ENCODE data around the gene RBM4B.
"Not testable (repeated sequence)": the region's sequence is repeated elsewhere in the genome, so short reads cannot be mapped to it uniquely, and the experiment has no call there.

Gene RBM4B

GRCh38 chr11:66649903-66650302, 27.8 kb downstream of the RBM4B start:
- Histone ChIP-seq H3K36me3 (ENCODE audit: control insufficient read depth in 5 of 5, insufficient read depth in 5 of 5, low read length in 5 of 5) (peaks cover 18 to 56% (median 48%) of the 10 kb centered on the region in 5 donors), H3K9ac (ENCODE audit: low read length in 5 of 5) (no peak overlapping the region), H3K4me3 (ENCODE audit: low read depth in 1 of 5, low read length in 5 of 5) (no peak overlapping the region), H3K27ac (ENCODE audit: low read depth, low read length) (no peak overlapping the region), H3K27me3 (ENCODE audit: control insufficient read depth in 5 of 5, insufficient read depth in 4 of 5, low read length in 5 of 5) (no peaks in the 10 kb centered on the region), H3K4me1 (ENCODE audit: control insufficient read depth in 5 of 5, insufficient read depth in 5 of 5, low read length in 5 of 5) (peaks cover 2 to 15% (median 10%) of the 10 kb centered on the region in 5 donors), H3K9me3 (ENCODE audit: control insufficient read depth in 5 of 5, low read length in 5 of 5) (no peaks in the 10 kb centered on the region)

GRCh38 chr11:66646828-66647227, 30.9 kb downstream of the RBM4B start:
- peak overlapping the region in 2 of 5 donors; percentile 7 to 19 for H3K9ac ChIP-seq (ENCODE audit: low read length in 5 of 5)
- no peak overlapping the region for H3K4me3 ChIP-seq (ENCODE audit: low read depth in 1 of 5, low read length in 5 of 5)
- peaks cover 27 to 76% (median 62%) of the 10 kb centered on the region in 5 donors for H3K36me3 ChIP-seq (ENCODE audit: control insufficient read depth in 5 of 5, insufficient read depth in 5 of 5, low read length in 5 of 5)
- peaks cover 7 to 45% (median 40%) of the 10 kb centered on the region in 5 donors for H3K4me1 ChIP-seq (ENCODE audit: control insufficient read depth in 5 of 5, insufficient read depth in 5 of 5, low read length in 5 of 5)
- no peak overlapping the region for H3K27ac ChIP-seq (ENCODE audit: low read depth, low read length)
- no peaks in the 10 kb centered on the region for H3K27me3 ChIP-seq (ENCODE audit: control insufficient read depth in 5 of 5, insufficient read depth in 4 of 5, low read length in 5 of 5)
- H3K9me3 ChIP-seq (ENCODE audit: control insufficient read depth in 5 of 5, low read length in 5 of 5): no peaks in the 10 kb centered on the region

GRCh38 chr11:66643745-66644437, 33.8 kb downstream of the RBM4B start:
- peaks cover 34 to 73% (median 58%) of the 10 kb centered on the region in 5 donors for H3K36me3 ChIP-seq (ENCODE audit: control insufficient read depth in 5 of 5, insufficient read depth in 5 of 5, low read length in 5 of 5)
- H3K4me3 ChIP-seq (ENCODE audit: low read depth in 1 of 5, low read length in 5 of 5): peak overlapping the region in 4 of 5 donors; percentile 8 to 26 (median 22)
- peaks cover 17 to 74% (median 69%) of the 10 kb centered on the region in 5 donors for H3K4me1 ChIP-seq (ENCODE audit: control insufficient read depth in 5 of 5, insufficient read depth in 5 of 5, low read length in 5 of 5)
- H3K9me3 ChIP-seq (ENCODE audit: control insufficient read depth in 5 of 5, low read length in 5 of 5): no peaks in the 10 kb centered on the region
- peak overlapping the region in 3 of 5 donors; percentile 7 to 38 (median 12) for H3K9ac ChIP-seq (ENCODE audit: low read length in 5 of 5)
- no peaks in the 10 kb centered on the region for H3K27me3 ChIP-seq (ENCODE audit: control insufficient read depth in 5 of 5, insufficient read depth in 4 of 5, low read length in 5 of 5)
- H3K27ac ChIP-seq (ENCODE audit: low read depth, low read length): no peak overlapping the region

- no peak overlapping the region for H3K27ac ChIP-seq (ENCODE audit: low read depth, low read length)
- H3K9me3 ChIP-seq (ENCODE audit: control insufficient read depth in 5 of 5, low read length in 5 of 5): no peaks in the 10 kb centered on the region
- peak overlapping the region; percentile 34 to 98 (median 41) for H3K4me3 ChIP-seq (ENCODE audit: low read depth in 1 of 5, low read length in 5 of 5)
- no peaks in the 10 kb centered on the region for H3K27me3 ChIP-seq (ENCODE audit: control insufficient read depth in 5 of 5, insufficient read depth in 4 of 5, low read length in 5 of 5)
- peak overlapping the region in 2 of 5 donors; percentile 65 to 73 for H3K9ac ChIP-seq (ENCODE audit: low read length in 5 of 5)
- H3K4me1 ChIP-seq (ENCODE audit: control insufficient read depth in 5 of 5, insufficient read depth in 5 of 5, low read length in 5 of 5): peaks cover 17 to 83% (median 77%) of the 10 kb centered on the region in 5 donors
- H3K36me3 ChIP-seq (ENCODE audit: control insufficient read depth in 5 of 5, insufficient read depth in 5 of 5, low read length in 5 of 5): peaks cover 29 to 62% (median 50%) of the 10 kb centered on the region in 5 donors
Measured at GRCh38 chr11:66641834-66642233, 35.9 kb downstream of the RBM4B start.

- Histone ChIP-seq H3K4me1 (ENCODE audit: control insufficient read depth in 5 of 5, insufficient read depth in 5 of 5, low read length in 5 of 5) (peaks cover 14 to 69% (median 67%) of the 10 kb centered on the region in 5 donors), H3K27ac (ENCODE audit: low read depth, low read length) (peak overlapping the region; percentile 97), H3K9ac (ENCODE audit: low read length in 5 of 5) (peak overlapping the region in 1 of 5 donors; percentile 97), H3K4me3 (ENCODE audit: low read depth in 1 of 5, low read length in 5 of 5) (peak overlapping the region; percentile 86 to 98 (median 94)), H3K36me3 (ENCODE audit: control insufficient read depth in 5 of 5, insufficient read depth in 5 of 5, low read length in 5 of 5) (peaks cover 16 to 45% (median 35%) of the 10 kb centered on the region in 5 donors)
- H3K9me3 ChIP-seq (ENCODE audit: control insufficient read depth in 5 of 5, low read length in 5 of 5); H3K27me3 ChIP-seq (ENCODE audit: control insufficient read depth in 5 of 5, insufficient read depth in 4 of 5, low read length in 5 of 5): not testable (repeated sequence)
Measured at GRCh38 chr11:66639814-66640340, 37.8 kb downstream of the RBM4B start.

- no peaks in the 10 kb centered on the region for H3K27me3 ChIP-seq (ENCODE audit: control insufficient read depth in 5 of 5, insufficient read depth in 4 of 5, low read length in 5 of 5)
- peak overlapping the region; percentile 75 to 99 (median 94) for H3K9ac ChIP-seq (ENCODE audit: low read length in 5 of 5)
- peak overlapping the region; percentile 86 to 98 (median 94) for H3K4me3 ChIP-seq (ENCODE audit: low read depth in 1 of 5, low read length in 5 of 5)
- peaks cover 9 to 39% (median 30%) of the 10 kb centered on the region in 5 donors for H3K36me3 ChIP-seq (ENCODE audit: control insufficient read depth in 5 of 5, insufficient read depth in 5 of 5, low read length in 5 of 5)
- H3K9me3 ChIP-seq (ENCODE audit: control insufficient read depth in 5 of 5, low read length in 5 of 5): no peaks in the 10 kb centered on the region
- H3K4me1 ChIP-seq (ENCODE audit: control insufficient read depth in 5 of 5, insufficient read depth in 5 of 5, low read length in 5 of 5): peaks cover 14 to 62% (median 61%) of the 10 kb centered on the region in 5 donors
- peak overlapping the region; percentile 97 for H3K27ac ChIP-seq (ENCODE audit: low read depth, low read length)
Measured at GRCh38 chr11:66639066-66639813, 38.4 kb downstream of the RBM4B start.

- peaks cover 7 to 33% (median 24%) of the 10 kb centered on the region in 5 donors for H3K36me3 ChIP-seq (ENCODE audit: control insufficient read depth in 5 of 5, insufficient read depth in 5 of 5, low read length in 5 of 5)
- H3K27ac ChIP-seq (ENCODE audit: low read depth, low read length): peak within 1 kb of the TSS; percentile 97
- no peaks in the 10 kb centered on the region for H3K27me3 ChIP-seq (ENCODE audit: control insufficient read depth in 5 of 5, insufficient read depth in 4 of 5, low read length in 5 of 5)
- peak within 1 kb of the TSS; percentile 86 to 98 (median 94) for H3K4me3 ChIP-seq (ENCODE audit: low read depth in 1 of 5, low read length in 5 of 5)
- peak within 1 kb of the TSS; percentile 75 to 99 (median 94) for H3K9ac ChIP-seq (ENCODE audit: low read length in 5 of 5)
- no peaks in the 10 kb centered on the region for H3K9me3 ChIP-seq (ENCODE audit: control insufficient read depth in 5 of 5, low read length in 5 of 5)
- H3K4me1 ChIP-seq (ENCODE audit: control insufficient read depth in 5 of 5, insufficient read depth in 5 of 5, low read length in 5 of 5): peaks cover 13 to 54% (median 53%) of the 10 kb centered on the region in 5 donors
Measured at GRCh38 chr11:66638177-66639065, 39.3 kb downstream of the RBM4B start, which contains the start of gene RBM4. Gene RBM4 (plus strand): TSS chr11:66638703. CDS start chr11:66639712, 1,009 bp downstream.

GRCh38 chr11:66637557-66638176, 40.0 kb downstream of the RBM4B start:
- H3K4me3 ChIP-seq (ENCODE audit: low read depth in 1 of 5, low read length in 5 of 5): peak overlapping the region; percentile 74 to 98 (median 94)
- peak overlapping the region; percentile 81 for H3K27ac ChIP-seq (ENCODE audit: low read depth, low read length)
- peak overlapping the region; percentile 10 to 74 (median 64) for H3K9ac ChIP-seq (ENCODE audit: low read length in 5 of 5)
- H3K36me3 ChIP-seq (ENCODE audit: control insufficient read depth in 5 of 5, insufficient read depth in 5 of 5, low read length in 5 of 5): peaks cover 7 to 28% (median 23%) of the 10 kb centered on the region in 5 donors
- H3K27me3 ChIP-seq (ENCODE audit: control insufficient read depth in 5 of 5, insufficient read depth in 4 of 5, low read length in 5 of 5): no peaks in the 10 kb centered on the region
- H3K4me1 ChIP-seq (ENCODE audit: control insufficient read depth in 5 of 5, insufficient read depth in 5 of 5, low read length in 5 of 5): peaks cover 13 to 47% (median 45%) of the 10 kb centered on the region in 5 donors
- no peaks in the 10 kb centered on the region for H3K9me3 ChIP-seq (ENCODE audit: control insufficient read depth in 5 of 5, low read length in 5 of 5)

- no peak overlapping the region for H3K9ac ChIP-seq (ENCODE audit: low read length in 5 of 5)
- H3K27ac ChIP-seq (ENCODE audit: low read depth, low read length): no peak overlapping the region
- H3K4me3 ChIP-seq (ENCODE audit: low read depth in 1 of 5, low read length in 5 of 5): no peak overlapping the region
- H3K9me3 ChIP-seq (ENCODE audit: control insufficient read depth in 5 of 5, low read length in 5 of 5): no peaks in the 10 kb centered on the region
- H3K4me1 ChIP-seq (ENCODE audit: control insufficient read depth in 5 of 5, insufficient read depth in 5 of 5, low read length in 5 of 5): peaks cover 9 to 41% (median 40%) of the 10 kb centered on the region in 5 donors
- no peaks in the 10 kb centered on the region for H3K27me3 ChIP-seq (ENCODE audit: control insufficient read depth in 5 of 5, insufficient read depth in 4 of 5, low read length in 5 of 5)
- H3K36me3 ChIP-seq (ENCODE audit: control insufficient read depth in 5 of 5, insufficient read depth in 5 of 5, low read length in 5 of 5): peaks cover 7 to 19% (median 18%) of the 10 kb centered on the region in 5 donors
Measured at GRCh38 chr11:66636411-66636810, 41.3 kb downstream of the RBM4B start.
